K562 (cell line): ENCODE measurements around the gene ANKRD23. TPM values are rescaled to one million over a fixed set of nuclear protein-coding genes. Genes with fewer than 3 reads are reported as not detected.

Experiments
- ATAC-seq: fragments of 200-7000 bp; cut with Tn5 transposase; 3 replicates; pipeline ENCODE4 v1.9.1; 2020; ENCODE audit warnings: moderate library complexity
- BruUV-seq: library from RNA; stranded (reverse); fragments of 400-500 nt; replicated peaks from 2 replicates; lab custom pipeline; 2021; lab: Mats Ljungman, UMichigan
- CTCF ChIA-PET: fragments of 300-600 bp; formaldehyde crosslinking; extraction: SDS; loops from one replicate; lab custom pipeline; 2021; ENCODE audit warnings: low intra/inter-chr PET ratio; lab: Yijun Ruan, JAX
- POLR2A ChIA-PET: fragments of 300-600, 350-650 bp; sonication (Branson Sonifier 250); formaldehyde crosslinking; extraction: SDS; loops from one replicate; lab custom pipeline; 2021; ENCODE audit warnings: antibody characterized with exemption, inconsistent platforms; lab: Yijun Ruan, JAX
- DNase-seq, 4 experiments: peaks; one replicate each; pipeline versions ENCODE4 v3.0.0 to v3.0.0-alpha.2; 2011 to 2018; ENCODE audit warnings: low spot score in 3 of 4, mixed read lengths in 3 of 4; ENCODE audit errors: extremely low read depth in 1 of 4
- FAIRE-seq: peaks from 2 replicates; lab custom pipeline; 2011; peaks lifted over from hg19 to GRCh38; lab: Jason Lieb, UNC
- H2AFZ ChIP-seq: 2 replicates; pipeline ENCODE4 v1.6.0; 2011; ENCODE audit warnings: low read depth, low read length, control low read depth, inconsistent platforms
- H3K27ac ChIP-seq: fragments of 200-600 bp; 3 replicates; pipeline ENCODE4 v1.8.0; 2011; ENCODE audit warnings: low read depth, mild to moderate bottlenecking, control low read depth, inconsistent platforms, low read length, moderate library complexity, mixed read lengths; ENCODE audit errors: extremely low read depth
- H3K27me3 ChIP-seq, 2 experiments: fragments of 300-600 bp in 1 of 2; 2 replicates in 1 of 2; 3 replicates in 1 of 2; pipeline versions ENCODE4 v1.6.0 to v1.8.0; 2011; ENCODE audit warnings: inconsistent platforms in 2 of 2, low read length in 2 of 2, mild to moderate bottlenecking in 1 of 2, mixed read lengths in 1 of 2, moderate library complexity in 1 of 2; ENCODE audit not compliant: control insufficient read depth in 2 of 2, insufficient read depth in 2 of 2
- H3K36me3 ChIP-seq: fragments of 300-600 bp; 3 replicates; pipeline ENCODE4 v1.8.0; 2011; ENCODE audit warnings: mild to moderate bottlenecking, low read length, inconsistent platforms; ENCODE audit not compliant: control insufficient read depth, insufficient read depth
- H3K4me1 ChIP-seq, 2 experiments: fragments of 200-600 bp in 1 of 2; replicated peaks in 1 of 2; 2 replicates in 1 of 2; 3 replicates in 1 of 2; pipeline versions ENCODE4 v1.5.1 to v1.8.0; 2011; ENCODE audit warnings: inconsistent platforms in 2 of 2, low read length in 2 of 2, mild to moderate bottlenecking in 1 of 2, mixed read lengths in 1 of 2, moderate library complexity in 1 of 2; ENCODE audit not compliant: control insufficient read depth in 2 of 2, insufficient read depth in 2 of 2
- H3K4me2 ChIP-seq: 2 replicates; pipeline ENCODE4 v1.6.1; 2011; ENCODE audit warnings: low read length, control low read depth, inconsistent platforms, mixed read lengths; ENCODE audit not compliant: insufficient read depth
- H3K4me3 ChIP-seq: fragments of 200-600 bp; sonication (generic), shearing (Covaris generic); 2 replicates; pipeline ENCODE4 v1.5.1; 2016; ENCODE audit warnings: control low read depth, inconsistent platforms
- H3K79me2 ChIP-seq: fragments of 200-600 bp; 3 replicates; pipeline ENCODE4 v1.8.0; 2011; ENCODE audit warnings: low read length, inconsistent platforms; ENCODE audit not compliant: control insufficient read depth, insufficient read depth
- H3K9ac ChIP-seq, 2 experiments: 2 replicates each; pipeline versions ENCODE4 v1.6.0 to v1.6.1; 2011; ENCODE audit warnings: low read depth in 2 of 2, low read length in 2 of 2, control low read depth in 1 of 2, inconsistent platforms in 1 of 2, mild to moderate bottlenecking in 1 of 2, mixed read lengths in 1 of 2; ENCODE audit not compliant: insufficient read depth in 1 of 2
- H3K9me1 ChIP-seq: one replicate; pipeline ENCODE4 v1.6.0; 2011; ENCODE audit warnings: inconsistent platforms, mild to moderate bottlenecking, low read length, moderate library complexity; ENCODE audit not compliant: control insufficient read depth, insufficient read depth
- H3K9me3 ChIP-seq: replicated peaks from 2 replicates; pipeline ENCODE4 v1.5.1; 2011; ENCODE audit warnings: low read depth, low read length, inconsistent platforms; ENCODE audit not compliant: control insufficient read depth, insufficient read depth
- H4K20me1 ChIP-seq: replicated peaks from 2 replicates; pipeline ENCODE4 v1.6.1; 2011; ENCODE audit warnings: low read length, inconsistent platforms, mixed read lengths; ENCODE audit not compliant: control insufficient read depth, insufficient read depth
- CBFA2T3 ChIP-seq: fragments of 450-650 bp; IDR thresholded peaks from 2 replicates; pipeline ENCODE4 v1.6.1; 2017
- DMBX1 ChIP-seq: fragments of 250-450 bp; sonication (Bioruptor Pico); IDR thresholded peaks from 2 replicates; pipeline ENCODE4 v1.8.0; 2022; ENCODE audit warnings: inconsistent platforms, mild to moderate bottlenecking, moderate library complexity, borderline replicate concordance
- KLF16 ChIP-seq: IDR thresholded peaks from 2 replicates; pipeline ENCODE4 v1.6.1; 2016; ENCODE audit warnings: antibody characterized with exemption
- POLR2G ChIP-seq: fragments of 200-400 bp; formaldehyde crosslinking; IDR thresholded peaks from 2 replicates; pipeline ENCODE4 v1.6.1; 2017; ENCODE audit warnings: low read depth, mild to moderate bottlenecking, antibody characterized with exemption, low read length, moderate library complexity
- VEZF1 ChIP-seq: fragments of 200-800 bp; sonication (Bioruptor generic); IDR thresholded peaks from 2 replicates; pipeline ENCODE4 v1.6.1; 2017; ENCODE audit warnings: missing genetic modification characterization, missing compliant biosample characterization
- ZBTB34 ChIP-seq: fragments of 250-450 bp; sonication (Bioruptor Pico); IDR thresholded peaks from 2 replicates; pipeline ENCODE4 v1.8.0; 2021; ENCODE audit warnings: mild to moderate bottlenecking, moderate library complexity
- ZNF121 ChIP-seq: sonication (generic); formaldehyde crosslinking; conservative IDR thresholded peaks from 2 replicates; pipeline ENCODE4 v1.8.0; 2022; ENCODE audit warnings: missing genetic modification reagents
- ZNF766 ChIP-seq: fragments of 200-800 bp; sonication (Bioruptor generic); conservative IDR thresholded peaks from 2 replicates; pipeline ENCODE4 v1.6.1; 2016; ENCODE audit warnings: missing genetic modification characterization, missing compliant biosample characterization
- WGBS: fragments of 100-300 bp; shearing (Covaris generic); methylation state at CpG from one replicate; pipeline ENCODE4 v1.1.6; 2016; ENCODE audit warnings: low coverage, mixed read lengths; ENCODE audit not compliant: insufficient coverage; ENCODE audit errors: missing lambda C conversion rate; 5-methylcytosine and 5-hydroxymethylcytosine counted together
- in situ Hi-C: fragments of 300-500 bp; cut with MboI; formaldehyde crosslinking; loops from 4 replicates; pipeline ENCODE4 v1.15.0; 2018; ENCODE audit warnings: inconsistent platforms, mixed read lengths
- intact Hi-C: fragments of 100-400 bp; cut with micrococcal nuclease; formaldehyde crosslinking; loops from 2 replicates; pipeline ENCODE4 v1.14.2; 2022
- polyA plus RNA-seq, 8 experiments: library from polyadenylated mRNA; depleted of rRNA in 4 of 8; stranded (reverse) in 5 of 8; unstranded in 3 of 8; fragments of >200 nt; fragmentation: Nextera tagmentation in 2 of 8; fragmentation: Illumina TruSeq in 1 of 8; extraction: Ambion mirVana in 2 of 8; extraction: Trizol in 1 of 8; gene quantifications; 2 replicates each; pipeline versions ENCODE4 v1.2.1 to v1.2.3, GENCODE V29; 2011 to 2014; ENCODE audit warnings: inconsistent platforms in 1 of 8, missing spikeins in 1 of 8
- total RNA-seq, 7 experiments: library from RNA; depleted of rRNA in 6 of 7; stranded (reverse); fragments of >200 nt in 6 of 7; fragmentation: Illumina TruSeq in 2 of 7; extraction: Trizol in 2 of 7; gene quantifications; 2 replicates each; pipeline versions ENCODE4 v1.2.1 to v1.2.3, GENCODE V29; 2011 to 2021; ENCODE audit warnings: low replicate concordance in 1 of 7
- TF ChIP-seq, protein P1 (sequence below), 2 experiments: IDR thresholded peaks; 2 replicates each; pipeline ENCODE4 v1.6.1; 2012; ENCODE audit warnings: improper control_type of control experiment in 2 of 2, low read depth in 2 of 2, low read length in 2 of 2, borderline replicate concordance in 1 of 2

Gene ANKRD23
- total and polyA plus RNA-seq, 9 of the 15 experiments (the other 6 are each of a cell fraction or from before 2014, with no cell fraction given): 0.32 to 4.8 (median 2.8) TPM

GRCh38 chr2:96881349-96882195 lies 37.8 kb upstream of the ANKRD23 start (continued):
- TF ChIP-seq, protein P1, sequence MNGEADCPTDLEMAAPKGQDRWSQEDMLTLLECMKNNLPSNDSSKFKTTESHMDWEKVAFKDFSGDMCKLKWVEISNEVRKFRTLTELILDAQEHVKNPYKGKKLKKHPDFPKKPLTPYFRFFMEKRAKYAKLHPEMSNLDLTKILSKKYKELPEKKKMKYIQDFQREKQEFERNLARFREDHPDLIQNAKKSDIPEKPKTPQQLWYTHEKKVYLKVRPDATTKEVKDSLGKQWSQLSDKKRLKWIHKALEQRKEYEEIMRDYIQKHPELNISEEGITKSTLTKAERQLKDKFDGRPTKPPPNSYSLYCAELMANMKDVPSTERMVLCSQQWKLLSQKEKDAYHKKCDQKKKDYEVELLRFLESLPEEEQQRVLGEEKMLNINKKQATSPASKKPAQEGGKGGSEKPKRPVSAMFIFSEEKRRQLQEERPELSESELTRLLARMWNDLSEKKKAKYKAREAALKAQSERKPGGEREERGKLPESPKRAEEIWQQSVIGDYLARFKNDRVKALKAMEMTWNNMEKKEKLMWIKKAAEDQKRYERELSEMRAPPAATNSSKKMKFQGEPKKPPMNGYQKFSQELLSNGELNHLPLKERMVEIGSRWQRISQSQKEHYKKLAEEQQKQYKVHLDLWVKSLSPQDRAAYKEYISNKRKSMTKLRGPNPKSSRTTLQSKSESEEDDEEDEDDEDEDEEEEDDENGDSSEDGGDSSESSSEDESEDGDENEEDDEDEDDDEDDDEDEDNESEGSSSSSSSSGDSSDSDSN (IDR thresholded peaks at IDR 0.05; ENCODE audit: borderline replicate concordance in 1 of 2, low read depth in 2 of 2, low read length in 2 of 2): 0 out of 4 replicates have a peak, but pooled peaks of 1 of the 2 experiments have one; percentile 39
- TF ChIP-seq KLF16: no peak
- TF ChIP-seq CBFA2T3: 0 out of 2 replicates have a peak, but pooled peaks have one; percentile 3

GRCh38 chr2:96880891-96881273 lies 37.1 kb upstream of the ANKRD23 start:
- no peak for DNase-seq
- no peak overlapping the region for H2AFZ ChIP-seq
- BruUV-seq: no TSS peak
- POLR2A ChIA-PET: interaction anchor here (0.6 to 11.3 kb wide), 8 partner anchors 10 to 89 kb away, joined by 3 to 112 read pairs (median 4); partner anchors contain the start of gene CNNM3
- WGBS: 90% methylated on average over 6 of the region's 6 CpGs
- H3K9me3 ChIP-seq: no peaks in the 10 kb centered on the region
- no peaks in the 10 kb centered on the region for H3K9me1 ChIP-seq
- peaks cover 18 to 96% of the 10 kb centered on the region in 2 experiments for H3K4me1 ChIP-seq
- no peak for FAIRE-seq
- H3K79me2 ChIP-seq: peaks cover 19% of the 10 kb centered on the region; the same call in 2 of the 3 replicates
- peaks cover 3% of the 10 kb centered on the region; the same call in 1 of the 2 replicates for H4K20me1 ChIP-seq
- no peaks in the 10 kb centered on the region; a peak in 1 of 5 replicates for H3K27me3 ChIP-seq
- TF ChIP-seq ZBTB34 (no peak), ZNF121 (CRISPR knock-in tag) (peak; percentile 64; the same call in 1 of the 2 replicates), ZNF766 (no peak), VEZF1 (no peak), DMBX1 (CRISPR knock-in tag) (no peak), POLR2G (0 out of 2 replicates have a peak, but pooled peaks have one; percentile 6)
- H3K4me3 ChIP-seq: no peak overlapping the region
- H3K9ac ChIP-seq: peak overlapping the region in 1 of 2 experiments; percentile 74; a peak in 1 of 4 replicates
- ATAC-seq: no peak
- no peak overlapping the region for H3K4me2 ChIP-seq
- CTCF ChIA-PET: no interaction called here
- H3K36me3 ChIP-seq: peaks cover 53% of the 10 kb centered on the region
- intact Hi-C loops: no loop called here
- no peak overlapping the region for H3K27ac ChIP-seq
- in situ Hi-C loops: no loop called here
